NCI-H187 (cell line): ENCODE data around the gene ADAD2.
"Not testable (repeated sequence)": the region's sequence is repeated elsewhere in the genome, so short reads cannot be mapped to it uniquely, and the experiment has no call there.

Source experiments
- DNase-seq, 2 experiments: peaks; one replicate each; lab custom pipeline; 2025; lab: John Stamatoyannopoulos, UW

The ADAD2 gene

GRCh38 chr16:84195201-84196093 is 4.5 kb downstream of the ADAD2 start:
- DNase-seq = no peak

DNA sequence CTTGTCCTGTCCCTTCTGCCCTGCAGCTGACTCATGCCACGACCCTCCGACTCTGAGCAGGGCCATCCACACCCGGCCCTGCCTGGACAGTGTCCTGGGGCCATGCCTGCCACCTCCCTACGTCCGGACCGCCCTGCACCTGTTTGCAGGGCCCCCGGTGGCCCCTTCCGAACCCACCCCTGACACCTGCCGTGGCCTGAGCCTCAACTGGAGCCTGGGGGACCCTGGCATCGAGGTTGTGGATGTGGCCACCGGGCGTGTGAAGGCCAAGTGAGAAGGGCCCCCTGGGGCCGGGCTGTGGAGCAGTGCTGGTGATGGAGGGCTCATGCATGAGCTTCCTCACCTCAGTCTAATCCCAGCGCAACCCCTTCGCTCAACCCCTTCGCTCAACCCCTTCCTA is 5.1 kb downstream of the ADAD2 start:
- no peak for DNase-seq

DNA sequence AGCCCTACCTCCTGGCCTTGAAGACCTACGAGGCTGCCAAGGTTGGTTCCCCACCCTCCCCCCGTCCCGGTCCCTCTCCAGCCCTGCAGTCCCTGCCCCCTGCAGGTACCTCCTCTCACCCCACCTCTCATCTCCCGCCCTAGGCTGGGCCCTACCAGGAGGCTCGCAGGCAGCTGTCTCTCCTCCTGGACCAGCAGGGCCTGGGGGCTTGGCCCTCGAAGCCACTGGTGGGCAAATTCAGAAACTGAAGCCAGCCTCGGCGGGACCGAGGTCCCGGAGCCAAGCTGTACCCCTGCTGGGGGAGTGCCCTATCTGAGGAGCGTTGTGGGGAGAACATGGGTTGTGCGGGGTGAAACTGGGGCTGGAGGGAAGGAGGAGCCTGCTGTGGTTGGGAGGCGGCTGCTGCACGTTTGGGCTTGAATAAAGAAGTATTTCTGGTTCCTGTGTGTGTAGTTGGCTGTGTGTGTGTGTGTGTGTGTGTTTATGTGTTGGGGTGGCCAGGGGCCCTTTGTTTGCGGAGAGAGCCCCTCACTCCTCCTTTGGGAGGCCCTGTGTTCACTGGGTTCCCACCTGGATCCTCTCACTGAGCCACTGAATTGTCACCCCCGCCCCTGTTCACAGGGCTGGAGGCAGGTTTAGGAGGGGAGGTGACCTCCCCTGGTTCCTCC is 5.9 kb downstream of the ADAD2 start:
- DNase-seq = no peak

- DNase-seq = no peak
These were observed 6.6 kb downstream of the ADAD2 start for GRCh38 chr16:84197466-84198128.

DNA sequence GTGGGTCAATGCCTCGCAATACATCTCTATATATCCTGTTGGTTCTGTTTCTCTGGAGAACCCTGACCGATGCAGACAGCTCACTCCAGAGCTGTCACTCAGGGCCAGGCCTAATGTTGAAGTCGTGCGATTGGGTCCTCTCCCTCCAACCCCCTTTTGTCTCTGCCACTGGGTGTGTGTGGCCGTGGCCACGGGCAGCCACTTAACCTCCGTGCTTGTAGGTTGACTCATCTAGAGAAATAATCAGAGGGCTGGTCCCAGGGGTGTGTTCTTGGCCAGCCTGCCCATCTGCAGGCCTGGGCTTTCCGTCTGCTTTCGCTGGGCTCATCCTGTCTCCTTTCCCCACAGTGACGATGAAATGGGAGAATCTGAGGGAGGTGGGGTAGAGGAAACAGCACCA is 7.4 kb downstream of the ADAD2 start:
- no peak for DNase-seq

DNA sequence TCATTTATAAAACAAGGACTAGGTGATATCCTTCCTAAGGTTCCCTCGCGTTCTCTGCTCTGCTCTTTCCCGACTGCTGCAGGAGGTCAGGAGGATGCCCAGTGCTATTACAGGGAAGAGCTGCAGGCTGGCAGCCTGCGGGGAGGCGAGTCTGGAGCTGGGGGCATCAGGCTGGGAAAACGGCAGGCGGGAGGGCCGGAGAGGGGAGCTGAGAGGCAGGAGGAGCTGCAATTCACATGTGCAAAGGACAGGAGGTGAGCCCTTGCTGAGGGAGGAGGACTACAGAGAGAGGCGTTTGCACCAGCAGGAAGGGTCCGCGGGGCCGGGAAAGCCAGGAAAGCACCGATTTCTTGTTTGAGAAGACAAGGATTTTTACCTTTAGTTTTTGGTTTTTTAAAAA is 8.1 kb downstream of the ADAD2 start:
- DNase-seq = no peak

DNA sequence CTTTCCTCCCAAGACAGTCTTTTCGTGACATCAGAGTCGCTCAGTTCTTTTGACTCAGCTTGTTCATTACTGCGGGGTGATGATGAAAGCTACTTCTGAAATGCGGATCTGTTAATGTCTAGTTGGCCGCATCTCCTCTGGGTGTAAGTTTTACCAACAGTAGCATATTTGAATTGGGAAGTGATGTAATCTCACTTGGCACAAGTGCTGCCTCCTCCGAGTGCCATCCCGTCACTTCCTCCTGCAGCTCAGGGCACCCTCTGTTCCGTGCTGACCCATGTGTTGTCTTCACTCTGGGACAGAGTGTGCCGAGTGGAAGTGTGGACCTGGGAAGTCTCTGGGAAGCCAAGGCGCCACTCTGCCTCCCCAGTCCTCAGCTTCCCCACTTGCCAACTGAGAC is 8.9 kb downstream of the ADAD2 start:
- DNase-seq = no peak

- DNase-seq = not testable (repeated sequence)
These were observed 13.6 kb downstream of the ADAD2 start for GRCh38 chr16:84204551-84204950.

- DNase-seq = not testable (repeated sequence)
These were observed 14.2 kb downstream of the ADAD2 start for GRCh38 chr16:84205123-84205522.

GRCh38 chr16:84205976-84206691 is 15.2 kb downstream of the ADAD2 start:
- DNase-seq = no peak

- no peak for DNase-seq
These were observed 16.3 kb downstream of the ADAD2 start for GRCh38 chr16:84207251-84207650.

GRCh38 chr16:84207879-84208278 is 16.9 kb downstream of the ADAD2 start:
- no peak for DNase-seq

GRCh38 chr16:84209989-84210388 is 19.0 kb downstream of the ADAD2 start:
- no peak for DNase-seq

GRCh38 chr16:84212154-84212553 is 21.2 kb downstream of the ADAD2 start:
- no peak for DNase-seq

DNA sequence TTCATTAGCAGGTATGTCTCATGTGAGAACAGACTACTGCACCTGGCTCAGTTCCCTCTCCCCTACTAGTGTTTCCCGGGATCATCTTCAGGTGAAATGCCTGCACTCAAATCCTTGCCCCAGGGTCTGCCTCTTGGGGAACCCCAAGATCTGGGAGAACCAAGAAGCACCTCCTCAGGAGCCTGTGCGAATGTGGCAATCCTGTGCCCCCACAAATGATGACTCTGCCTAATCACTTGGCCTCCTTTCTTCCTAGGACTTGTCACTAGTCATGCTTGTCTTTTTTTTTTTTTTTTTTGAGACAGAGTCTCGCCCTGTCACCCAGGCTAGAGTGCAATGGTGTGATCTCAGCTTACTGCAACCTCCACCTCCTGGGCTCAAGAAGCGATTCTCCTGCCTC is 21.7 kb downstream of the ADAD2 start:
- no peak for DNase-seq

DNA sequence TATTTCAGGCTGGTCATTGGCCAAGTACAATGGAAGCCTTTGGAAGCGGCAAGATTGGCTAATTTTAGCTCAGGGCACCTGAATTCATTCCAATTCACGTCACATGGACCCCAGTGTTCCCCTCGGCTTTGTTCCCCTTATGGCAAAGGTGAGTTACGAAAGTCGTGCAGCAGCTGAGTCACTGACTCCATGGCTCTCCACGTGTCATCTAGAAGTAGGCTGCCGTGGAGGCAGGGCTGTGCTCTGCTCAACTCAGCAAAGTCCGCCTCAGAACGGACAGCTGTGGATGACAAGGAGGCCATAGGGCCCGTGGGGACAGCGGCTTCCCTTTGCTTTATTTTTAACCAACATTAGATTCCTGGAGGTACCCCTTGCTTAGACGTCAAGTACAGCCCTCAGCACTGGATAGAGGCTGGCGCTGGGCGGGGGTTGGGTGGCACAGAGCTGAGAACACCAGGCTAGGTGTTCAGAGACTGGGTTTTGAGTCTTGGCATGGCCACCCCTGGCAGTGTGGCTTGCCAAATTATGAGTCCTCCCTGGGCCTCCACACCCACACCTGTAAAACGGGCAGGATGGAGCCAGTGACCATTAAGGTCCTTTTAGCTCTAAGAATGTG is 23.6 kb downstream of the ADAD2 start:
- no peak for DNase-seq

- no peak for DNase-seq
These were observed 24.6 kb downstream of the ADAD2 start for GRCh38 chr16:84215531-84215930.

DNA sequence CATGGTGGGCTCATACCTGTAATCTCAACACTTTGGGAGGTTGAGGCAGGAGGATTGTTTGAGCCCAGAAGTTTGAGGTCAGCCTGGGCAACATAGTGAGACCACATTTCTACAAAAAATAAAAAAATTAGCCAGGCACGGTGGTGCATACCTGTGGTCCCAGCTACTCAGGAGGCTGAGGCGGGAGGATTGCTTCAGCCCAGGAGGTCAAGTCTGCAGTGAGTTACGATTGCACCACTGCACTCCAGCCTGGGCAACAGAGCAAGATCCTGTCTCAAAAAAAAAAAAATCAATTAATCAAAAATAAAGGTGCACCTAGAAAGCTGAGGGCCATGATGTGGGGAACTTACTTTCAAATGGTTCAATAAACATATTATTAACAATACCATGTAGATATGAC is 25.2 kb downstream of the ADAD2 start:
- DNase-seq = not testable (repeated sequence)

DNA sequence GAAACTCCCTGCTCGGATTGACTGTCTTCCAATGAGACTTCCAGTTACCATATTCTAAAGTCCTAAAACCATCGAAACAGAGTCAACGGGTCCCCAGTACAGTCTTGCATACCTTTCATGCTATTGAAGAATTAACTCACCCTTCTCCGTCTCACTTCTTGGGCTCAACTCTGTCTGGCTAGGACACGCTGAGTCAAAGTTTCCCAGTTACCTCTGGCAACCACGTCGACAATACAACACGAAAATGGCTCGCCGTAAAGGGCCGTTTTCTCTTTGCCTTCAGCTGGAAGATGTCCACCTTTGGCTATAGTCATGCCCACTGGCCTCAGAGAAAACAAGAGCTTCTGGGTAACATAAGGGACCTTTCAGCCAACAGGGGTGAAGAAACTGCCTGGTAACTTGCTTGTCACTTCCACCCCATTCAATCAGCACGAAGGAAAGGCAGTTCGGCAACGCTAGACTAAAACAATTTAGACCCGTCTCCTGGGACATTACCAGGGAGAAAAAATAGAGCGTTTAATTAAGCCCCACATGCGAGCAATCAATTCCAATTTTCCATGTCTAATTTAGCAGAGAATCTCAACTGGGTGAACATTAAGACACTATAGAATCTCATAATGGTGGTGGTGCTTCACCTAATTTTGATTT is 27.3 kb downstream of the ADAD2 start:
- DNase-seq = no peak

GRCh38 chr16:84218956-84219355 is 28.0 kb downstream of the ADAD2 start:
- DNase-seq = no peak

- no peak for DNase-seq
These were observed 29.9 kb downstream of the ADAD2 start for GRCh38 chr16:84220851-84221250.
